GM13977 (cell line): ENCODE results near the gene FASTK.
A peak's percentile ranks its signal among the peaks of the same experiment; 100 is the strongest.
"Not testable (repeated sequence)": the region's sequence is repeated elsewhere in the genome, so short reads cannot be mapped to it uniquely, and the experiment has no call there.

Experiments used
- DNase-seq: peaks from one replicate; pipeline ENCODE4 v3.0.0; 2012; ENCODE audit warnings: low spot score
- CTCF ChIP-seq: IDR thresholded peaks from 2 replicates; pipeline ENCODE4 v1.5.1; 2012; ENCODE audit warnings: mild to moderate bottlenecking, control low read depth; ENCODE audit not compliant: insufficient read depth; ENCODE audit errors: extremely low read depth, missing control alignments
- in situ Hi-C: fragments of 300-500 bp; cut with MboI; formaldehyde crosslinking; loops from one replicate; pipeline ENCODE4 v1.12.0; 2022; ENCODE audit warnings: low sequenced_read_pairs, low pct_unique_long_range_greater_than_20kb, mixed read lengths, inconsistent platforms; ENCODE audit not compliant: unreplicated experiment

Gene FASTK

GRCh38 chr7:151034312-151035025, 46.1 kb downstream of the FASTK start:
- TF ChIP-seq CTCF: no peak
- no peak for DNase-seq
- in situ Hi-C loops: no loop called here

DNA sequence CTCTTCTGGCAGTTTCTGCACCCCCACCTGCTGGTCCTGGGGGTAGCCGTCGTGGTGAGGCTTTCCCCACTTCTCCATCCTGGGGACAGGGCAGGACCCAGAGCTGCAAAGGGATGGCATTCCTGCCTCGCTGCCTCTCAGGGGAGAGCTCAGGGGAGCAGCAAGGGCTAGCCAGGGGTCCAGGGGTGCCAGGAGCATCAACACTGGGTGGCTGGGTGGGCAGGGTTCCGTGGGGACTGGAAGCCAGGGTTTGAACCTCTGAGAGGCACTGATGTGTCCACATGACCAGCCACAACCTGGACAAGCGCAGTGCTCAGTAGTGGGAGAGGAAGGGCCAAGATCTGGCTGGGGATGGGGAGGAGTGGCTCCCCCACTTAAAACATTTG, 46.8 kb downstream of the FASTK start:
- TF ChIP-seq CTCF: no peak
- DNase-seq: no peak
- in situ Hi-C loops: no loop called here

- no peak for DNase-seq
Measured at GRCh38 chr7:151032936-151033863, 47.4 kb downstream of the FASTK start.

DNA sequence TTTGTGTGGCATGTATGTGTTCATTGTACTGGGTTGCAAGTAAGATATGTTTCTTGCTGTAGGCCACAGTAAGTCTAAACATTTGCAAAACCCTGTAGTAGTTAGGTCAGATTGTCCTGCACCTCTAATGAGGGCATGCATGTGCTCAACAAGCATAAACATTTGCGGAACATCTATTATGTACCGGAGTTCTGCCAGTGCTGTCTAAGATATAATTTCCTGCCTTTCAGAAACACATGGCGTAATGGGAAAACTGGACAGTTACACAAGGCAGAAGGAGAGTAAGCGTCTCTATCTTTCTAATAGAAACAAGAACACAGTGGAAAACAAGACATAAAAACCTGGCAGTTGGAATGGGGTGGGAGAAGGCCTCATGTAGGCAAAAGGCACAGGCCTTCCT, 49.6 kb downstream of the FASTK start:
- in situ Hi-C loops: no loop called here
- DNase-seq: no peak
- no peak for TF ChIP-seq CTCF

More at GRCh38 chr7:151032936-151033863, 47.4 kb downstream of the FASTK start:
- no peak for TF ChIP-seq CTCF
- in situ Hi-C loops: no loop called here

DNA sequence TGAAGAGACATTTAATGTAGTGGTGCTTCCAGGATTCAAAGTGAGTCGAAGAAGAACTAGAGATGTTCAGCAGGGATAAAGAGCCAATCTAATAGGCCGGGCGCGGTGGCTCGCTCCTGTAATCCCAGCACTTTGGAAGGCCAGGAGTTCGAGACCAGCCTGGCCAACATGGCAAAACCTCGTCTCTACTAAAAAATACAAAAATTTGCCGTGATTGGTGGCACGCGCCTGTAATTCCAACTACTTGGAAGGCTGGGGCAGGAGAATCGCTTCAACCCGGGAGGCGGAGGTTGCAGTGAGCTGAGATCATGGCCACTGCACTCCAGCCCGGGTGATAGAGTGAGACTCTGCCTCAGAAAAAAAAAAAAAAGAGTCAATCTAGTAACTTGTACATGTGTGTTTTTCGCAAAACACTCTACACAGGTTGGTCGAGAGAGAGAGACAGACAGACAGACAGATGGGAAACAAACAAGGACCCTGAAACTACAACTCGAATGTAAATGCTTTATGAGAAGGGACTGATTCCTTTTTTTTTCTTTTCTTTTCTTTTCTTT, 51.6 kb downstream of the FASTK start:
- in situ Hi-C loops: no loop called here
- DNase-seq: no peak
- no peak for TF ChIP-seq CTCF

GRCh38 chr7:151028131-151028947, 52.3 kb downstream of the FASTK start, which contains the start of gene ABCB8:
ABCB8 (plus strand) TSS chr7:151028450; CDS start chr7:151028516, 66 bp downstream.
- peak; percentile 100 for DNase-seq
- in situ Hi-C loops: no loop called here

GRCh38 chr7:151027728-151028130, 52.9 kb downstream of the FASTK start:
- in situ Hi-C loops, DNase-seq: not testable (repeated sequence)

More at GRCh38 chr7:151028131-151028947, 52.3 kb downstream of the FASTK start, which contains the start of gene ABCB8:
- TF ChIP-seq CTCF: peak; percentile 35

DNA sequence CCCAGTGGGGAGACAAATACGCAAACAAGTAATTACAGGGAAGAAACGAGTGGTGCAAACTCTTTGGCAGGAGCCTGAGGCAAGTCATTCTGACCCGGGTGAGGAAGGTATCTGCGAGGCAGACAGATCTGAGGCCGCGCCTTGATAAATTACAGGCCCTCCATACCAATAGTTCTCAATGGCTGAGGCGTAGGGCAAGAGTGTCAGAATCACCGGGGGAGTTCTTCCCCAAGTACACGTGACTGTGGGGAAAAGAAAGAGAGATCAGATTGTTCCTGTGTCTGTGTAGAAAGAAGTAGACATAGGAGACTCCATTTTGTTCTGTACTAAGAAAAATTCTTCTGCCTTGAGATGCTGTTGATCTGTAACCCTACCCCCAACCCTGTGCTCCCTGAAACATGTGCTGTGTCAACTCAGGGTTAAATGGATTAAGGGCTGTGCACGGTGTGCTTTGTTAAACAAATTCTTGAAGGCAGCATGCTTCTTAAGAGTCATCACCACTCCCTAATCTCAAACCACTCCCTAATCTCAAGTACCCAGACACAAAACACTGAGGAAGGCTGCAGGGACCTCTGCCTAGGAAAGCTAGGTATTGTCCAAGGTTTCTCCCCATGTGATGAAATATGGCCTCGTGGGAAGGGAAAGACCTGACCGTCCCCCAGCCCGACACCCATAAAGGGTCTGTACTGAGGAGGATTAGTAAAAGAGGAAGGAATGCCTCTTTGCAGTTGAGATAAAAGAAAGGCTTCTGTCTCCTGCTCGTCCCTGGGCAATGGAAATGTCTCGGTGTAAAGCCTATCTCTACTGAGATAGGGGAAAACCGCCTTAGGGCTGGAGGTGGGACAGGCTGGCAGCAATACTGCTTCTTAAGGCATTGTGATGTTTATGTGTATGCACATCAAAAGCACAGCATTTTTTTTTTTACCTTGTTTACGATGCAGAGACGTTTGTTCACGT, 53.6 kb downstream of the FASTK start:
- DNase-seq, in situ Hi-C loops: not testable (repeated sequence)
